Prostate gland (tissue), 2 donors: ENCODE results near the gene PAX5.

ENCODE experiments used
- CTCF ChIP-seq, 4 experiments: fragments of 200-600 bp in 2 of 4; fragments of 450-650 bp in 2 of 4; sonication (generic) in 2 of 4; IDR thresholded peaks; 1 replicate in 3 of 4; 2 replicates in 1 of 4; pipeline ENCODE4 v1.5.1; 2016 to 2019; ENCODE audit warnings: antibody characterized with exemption in 4 of 4, mild to moderate bottlenecking in 2 of 4, moderate library complexity in 2 of 4
- POLR2A ChIP-seq: fragments of 450-650 bp; IDR thresholded peaks from one replicate; pipeline ENCODE4 v1.6.1; 2016; ENCODE audit warnings: antibody characterized with exemption, mild to moderate bottlenecking

DNA sequence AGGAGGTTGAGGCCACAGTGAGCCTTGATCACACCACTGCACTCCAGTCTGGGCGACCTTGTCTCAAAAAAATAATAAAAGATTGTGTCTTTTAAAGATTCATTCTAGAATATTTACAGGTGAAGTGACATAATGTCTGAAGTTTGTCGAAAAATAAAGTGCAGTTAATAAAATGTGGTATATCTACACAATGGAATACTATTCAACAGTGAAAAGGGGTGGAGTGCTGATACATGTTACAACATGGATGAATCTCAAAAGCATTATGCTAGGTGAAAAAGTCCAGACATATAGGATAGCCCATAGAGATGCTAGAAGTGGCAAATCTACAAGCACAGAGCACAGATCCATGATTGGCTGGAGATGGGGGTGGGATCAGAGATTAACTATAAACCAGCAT is 101.9 kb downstream of the PAX5 start:
- TF ChIP-seq POLR2A, result no peak
- TF ChIP-seq CTCF (IDR thresholded peaks at IDR 0.05), result no peak
